Measurements from ENCODE around the gene CCDC32.

GRCh38 chr15:40512440-40512839, 52.4 kb downstream of the CCDC32 start:
- TF ChIP-seq CTCF (IDR thresholded peaks at IDR 0.05 in 4 of 5, conservative IDR thresholded peaks at IDR 0.05 in 1 of 5) (no peak), POLR2A (IDR thresholded peaks at IDR 0.05) (no peak)
